A549 (cell line): ENCODE measurements around the gene SYT8. TPM values are rescaled to one million over a fixed set of nuclear protein-coding genes. Genes with fewer than 3 reads are reported as not detected.
A peak's percentile ranks its signal among the peaks of the same experiment; 100 is the strongest.

Experiments used
- ATAC-seq, 2 experiments: fragments of 200-7000 bp in 1 of 2; fragments of >200 bp in 1 of 2; cut with Nextera tagmentation in 1 of 2; cut with Tn5 transposase in 1 of 2; 3 replicates each; pipeline versions ENCODE4 v1.8.0 to v1.9.1; 2018 to 2020; ENCODE audit warnings: mild to moderate bottlenecking in 1 of 2, moderate library complexity in 1 of 2
- CTCF ChIA-PET: fragments of 300-600 bp; sonication (Branson Sonifier 250); formaldehyde crosslinking; extraction: SDS; loops from one replicate; lab custom pipeline; 2021; ENCODE audit warnings: antibody characterized with exemption, inconsistent platforms; lab: Yijun Ruan, JAX
- POLR2A ChIA-PET: fragments of 350-600 bp; formaldehyde crosslinking; extraction: SDS; loops from one replicate; lab custom pipeline; 2021; ENCODE audit warnings: antibody characterized with exemption, inconsistent platforms; lab: Yijun Ruan, JAX
- DNase-seq, 2 experiments: peaks; one replicate each; pipeline versions ENCODE4 v3.0.0 to v3.0.0-alpha.2; 2011 to 2016; ENCODE audit warnings: low read depth in 1 of 2, low spot score in 1 of 2
- FAIRE-seq: peaks from 2 replicates; lab custom pipeline; 2011; peaks lifted over from hg19 to GRCh38; lab: Jason Lieb, UNC
- H3K27ac ChIP-seq, 2 experiments: fragments of >200 bp; sonication (Bioruptor Twin); formaldehyde crosslinking; 3 replicates each; pipeline ENCODE4 v1.5.1; 2016 to 2017
- H3K4me1 ChIP-seq: fragments of >200 bp; sonication (Bioruptor Twin); formaldehyde crosslinking; 3 replicates; pipeline ENCODE4 v1.6.1; 2016
- H3K4me2 ChIP-seq: fragments of >200 bp; sonication (Bioruptor Twin); formaldehyde crosslinking; 3 replicates; pipeline ENCODE4 v1.6.1; 2016
- H3K4me3 ChIP-seq: fragments of >200 bp; sonication (Bioruptor Twin); formaldehyde crosslinking; 3 replicates; pipeline ENCODE4 v1.5.1; 2016
- H3K9me3 ChIP-seq: fragments of >200 bp; sonication (Bioruptor Twin); formaldehyde crosslinking; 3 replicates; pipeline ENCODE4 v1.6.1; 2016
- E2F6 ChIP-seq: IDR thresholded peaks from 2 replicates; pipeline ENCODE4 v1.6.1; 2012; ENCODE audit warnings: low read depth, borderline replicate concordance
- EHF ChIP-seq: fragments of 250-450 bp; sonication (Bioruptor Pico); IDR thresholded peaks from 2 replicates; pipeline ENCODE4 v1.5.0; 2020; ENCODE audit warnings: mild to moderate bottlenecking
- FOSB ChIP-seq: fragments of 250-450 bp; sonication (Bioruptor Pico); IDR thresholded peaks from 2 replicates; pipeline ENCODE4 v1.5.0; 2020; ENCODE audit warnings: mild to moderate bottlenecking, moderate library complexity
- FOSL2 ChIP-seq, 2 experiments: fragments of 450-650 bp in 1 of 2; fragments of >200 bp in 1 of 2; sonication (Bioruptor Twin) in 1 of 2; formaldehyde crosslinking; IDR thresholded peaks; 2 replicates each; pipeline versions ENCODE4 v1.5.0 to v1.6.1; 2016 to 2020; ENCODE audit warnings: mild to moderate bottlenecking in 1 of 2, moderate library complexity in 1 of 2
- HEYL ChIP-seq: fragments of 250-450 bp; sonication (Bioruptor Pico); IDR thresholded peaks from 2 replicates; pipeline ENCODE4 v1.8.0; 2021; ENCODE audit warnings: mild to moderate bottlenecking, moderate library complexity
- JUNB ChIP-seq: fragments of >200 bp; sonication (Bioruptor Twin); formaldehyde crosslinking; IDR thresholded peaks from 2 replicates; pipeline ENCODE4 v1.6.1; 2016
- KDM5A ChIP-seq: fragments of 200-600 bp; sonication (generic); IDR thresholded peaks from 2 replicates; pipeline ENCODE4 v1.6.1; 2016; ENCODE audit warnings: antibody characterized with exemption, mild to moderate bottlenecking
- MAFK ChIP-seq: fragments of 450-650 bp; IDR thresholded peaks from 2 replicates; pipeline ENCODE4 v1.6.1; 2014; ENCODE audit not compliant: partially characterized antibody
- NPAS2 ChIP-seq: fragments of 250-450 bp; sonication (Bioruptor Pico); IDR thresholded peaks from 2 replicates; pipeline ENCODE4 v1.8.0; 2022; ENCODE audit warnings: mild to moderate bottlenecking, moderate library complexity, borderline replicate concordance
- NR3C1 ChIP-seq: fragments of >200 bp; sonication (Bioruptor Twin); formaldehyde crosslinking; IDR thresholded peaks from 3 replicates; pipeline ENCODE4 v1.6.1; 2017
- PBX3 ChIP-seq: IDR thresholded peaks from 2 replicates; pipeline ENCODE4 v1.6.1; 2012
- POLR2AphosphoS2 ChIP-seq: conservative IDR thresholded peaks from 2 replicates; pipeline ENCODE4 v1.6.1; 2012; ENCODE audit warnings: low read length, improper control_type of control experiment, inconsistent platforms
- TFCP2L1 ChIP-seq: fragments of 250-450 bp; sonication (Bioruptor Pico); IDR thresholded peaks from 2 replicates; pipeline ENCODE4 v1.5.0; 2021; ENCODE audit warnings: mild to moderate bottlenecking
- TP53 ChIP-seq: fragments of 250-450 bp; sonication (Bioruptor Pico); IDR thresholded peaks from 2 replicates; pipeline ENCODE4 v1.5.0; 2021; ENCODE audit warnings: mild to moderate bottlenecking, moderate library complexity
- USF2 ChIP-seq: fragments of 450-650 bp; IDR thresholded peaks from 2 replicates; pipeline ENCODE4 v1.6.1; 2014; ENCODE audit warnings: antibody characterized with exemption
- ZC3H11A ChIP-seq: fragments of 450-650 bp; IDR thresholded peaks from 2 replicates; pipeline ENCODE4 v1.6.1; 2014; ENCODE audit warnings: antibody characterized with exemption, mild to moderate bottlenecking
- ZFP36 ChIP-seq: fragments of 450-650 bp; IDR thresholded peaks from 2 replicates; pipeline ENCODE4 v1.6.1; 2014; ENCODE audit warnings: borderline replicate concordance; ENCODE audit not compliant: partially characterized antibody
- ZNF302 ChIP-seq: fragments of 250-450 bp; sonication (Bioruptor Pico); IDR thresholded peaks from 2 replicates; pipeline ENCODE4 v1.9.0; 2021; ENCODE audit warnings: inconsistent platforms, mild to moderate bottlenecking, moderate library complexity
- WGBS: methylation state at CpG from one replicate; pipeline ENCODE4 v1.1.6; 2017; ENCODE audit errors: missing lambda C conversion rate; 5-methylcytosine and 5-hydroxymethylcytosine counted together
- polyA plus RNA-seq, 4 experiments: library from polyadenylated mRNA; depleted of rRNA in 3 of 4; stranded (reverse); fragments of >200 nt; fragmentation: RNase III in 1 of 4; extraction: RNeasy Plus Mini Kit Qiagen cat#74134 plus additional on column Dnase treatment in 1 of 4; gene quantifications; 2 replicates in 3 of 4; 3 replicates in 1 of 4; pipeline ENCODE4 v1.2.3, GENCODE V29; 2011 to 2017
- TF ChIP-seq, protein P1 (sequence below): fragments of 200-600 bp; sonication (generic); IDR thresholded peaks from 2 replicates; pipeline ENCODE4 v1.6.1; 2016; ENCODE audit warnings: antibody characterized with exemption, mild to moderate bottlenecking, moderate library complexity
- TF ChIP-seq, protein P2 (sequence below): fragments of 150-350 bp; IDR thresholded peaks from 2 replicates; pipeline ENCODE4 v1.6.1; 2014; ENCODE audit warnings: low read depth, mild to moderate bottlenecking, low read length

Gene SYT8
- polyA plus RNA-seq, 2 of the 4 experiments (the other 2 are of a cell fraction) = 0.25 TPM; not detected in 1

DNA sequence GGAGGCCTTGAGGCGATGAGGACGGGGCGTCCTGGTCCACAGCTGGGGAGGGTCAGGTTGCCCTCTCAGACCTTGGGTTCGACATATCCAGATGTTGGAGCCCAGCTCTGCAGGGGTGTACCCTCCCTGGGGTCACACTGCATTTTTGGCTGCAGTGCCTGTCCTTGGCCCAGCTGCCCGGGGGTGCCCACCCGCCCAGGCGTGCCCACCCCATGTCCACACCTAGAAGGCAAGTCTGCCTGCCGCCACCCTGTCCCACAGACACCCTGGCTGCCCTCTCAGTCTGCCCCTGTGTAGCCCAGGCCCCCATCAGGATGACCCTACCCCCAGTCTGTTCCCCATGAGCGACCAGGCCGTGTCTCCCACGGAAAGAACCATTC is 21.1 kb downstream of the SYT8 start:
- Histone ChIP-seq H3K4me2 (no peak overlapping the region), H3K27ac (peak overlapping the region in 1 of 2 experiments; percentile 30; a peak in 1 of 6 replicates), H3K4me1 (no peaks in the 10 kb centered on the region), H3K9me3 (no peaks in the 10 kb centered on the region), H3K4me3 (no peak overlapping the region)
- DNase-seq = no peak
- ChIA-PET POLR2A (no interaction called here), CTCF (interaction anchor here (1.0 to 14.5 kb wide), 11 partner anchors 8 to 296 kb away, joined by 3 to 174 read pairs (median 7); partner anchors contain the start of genes SYT8 and TNNI2)
- 76% methylated on average over 7 of the region's 11 CpGs for WGBS
- TF ChIP-seq JUNB (no peak), MAFK (no peak), NR3C1 (no peak), NPAS2 (no peak)
- ATAC-seq = no peak
- no peak for FAIRE-seq

DNA sequence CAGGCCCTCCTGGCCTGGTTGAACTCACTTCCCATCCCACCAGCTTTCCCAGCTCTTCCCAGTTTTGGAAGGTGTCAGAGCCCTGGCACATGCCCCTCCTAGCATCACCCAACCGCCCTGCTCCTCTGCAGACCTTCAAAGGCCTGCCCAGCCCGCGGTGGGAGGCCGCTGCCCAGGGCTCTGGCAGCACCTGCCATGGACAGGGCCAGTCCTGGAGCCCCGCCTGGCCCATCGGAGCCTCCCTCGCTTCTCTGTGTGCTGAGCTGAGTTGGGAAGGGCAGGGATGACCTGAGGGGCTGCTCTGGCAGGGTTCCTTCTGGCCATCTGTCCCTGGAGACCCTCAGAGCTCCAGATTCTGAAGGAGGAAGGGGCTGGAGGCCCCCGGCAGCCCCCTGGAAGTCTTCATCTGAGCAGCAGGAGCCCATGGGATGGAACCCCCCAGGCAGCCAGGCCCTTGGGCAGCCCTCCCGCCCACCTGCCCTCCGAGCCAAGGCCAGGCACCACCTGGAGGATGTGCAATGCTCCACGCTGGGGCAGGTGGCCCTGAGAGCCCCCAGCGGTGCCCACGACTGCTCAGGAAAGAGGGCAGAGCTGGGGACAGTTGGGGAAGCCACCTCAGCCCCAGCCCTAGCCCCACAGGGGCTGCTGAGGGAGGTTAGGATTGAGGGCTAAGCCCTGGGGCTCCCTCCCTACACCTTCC is 21.7 kb downstream of the SYT8 start:
- Histone ChIP-seq H3K9me3 (no peaks in the 10 kb centered on the region), H3K27ac (peak overlapping the region in 1 of 2 experiments; percentile 30; a peak in 1 of 6 replicates), H3K4me1 (no peaks in the 10 kb centered on the region), H3K4me3 (no peak overlapping the region), H3K4me2 (no peak overlapping the region)
- WGBS = 86% methylated on average over 5 of the region's 13 CpGs
- ATAC-seq = no peak
- no peak for FAIRE-seq
- no peak for DNase-seq
- POLR2A ChIA-PET = no interaction called here
- TF ChIP-seq POLR2AphosphoS2 (no peak), ZC3H11A (no peak), EHF (CRISPR knock-in tag) (no peak)
- TF ChIP-seq, protein P1, sequence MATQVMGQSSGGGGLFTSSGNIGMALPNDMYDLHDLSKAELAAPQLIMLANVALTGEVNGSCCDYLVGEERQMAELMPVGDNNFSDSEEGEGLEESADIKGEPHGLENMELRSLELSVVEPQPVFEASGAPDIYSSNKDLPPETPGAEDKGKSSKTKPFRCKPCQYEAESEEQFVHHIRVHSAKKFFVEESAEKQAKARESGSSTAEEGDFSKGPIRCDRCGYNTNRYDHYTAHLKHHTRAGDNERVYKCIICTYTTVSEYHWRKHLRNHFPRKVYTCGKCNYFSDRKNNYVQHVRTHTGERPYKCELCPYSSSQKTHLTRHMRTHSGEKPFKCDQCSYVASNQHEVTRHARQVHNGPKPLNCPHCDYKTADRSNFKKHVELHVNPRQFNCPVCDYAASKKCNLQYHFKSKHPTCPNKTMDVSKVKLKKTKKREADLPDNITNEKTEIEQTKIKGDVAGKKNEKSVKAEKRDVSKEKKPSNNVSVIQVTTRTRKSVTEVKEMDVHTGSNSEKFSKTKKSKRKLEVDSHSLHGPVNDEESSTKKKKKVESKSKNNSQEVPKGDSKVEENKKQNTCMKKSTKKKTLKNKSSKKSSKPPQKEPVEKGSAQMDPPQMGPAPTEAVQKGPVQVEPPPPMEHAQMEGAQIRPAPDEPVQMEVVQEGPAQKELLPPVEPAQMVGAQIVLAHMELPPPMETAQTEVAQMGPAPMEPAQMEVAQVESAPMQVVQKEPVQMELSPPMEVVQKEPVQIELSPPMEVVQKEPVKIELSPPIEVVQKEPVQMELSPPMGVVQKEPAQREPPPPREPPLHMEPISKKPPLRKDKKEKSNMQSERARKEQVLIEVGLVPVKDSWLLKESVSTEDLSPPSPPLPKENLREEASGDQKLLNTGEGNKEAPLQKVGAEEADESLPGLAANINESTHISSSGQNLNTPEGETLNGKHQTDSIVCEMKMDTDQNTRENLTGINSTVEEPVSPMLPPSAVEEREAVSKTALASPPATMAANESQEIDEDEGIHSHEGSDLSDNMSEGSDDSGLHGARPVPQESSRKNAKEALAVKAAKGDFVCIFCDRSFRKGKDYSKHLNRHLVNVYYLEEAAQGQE = no peak
- CTCF ChIA-PET = interaction anchor here (1.0 to 14.5 kb wide), 12 partner anchors 9 to 295 kb away, joined by 3 to 174 read pairs (median 7); partner anchors contain the start of genes SYT8 and TNNI2

GRCh38 chr11:1857064-1857463 is 22.3 kb downstream of the SYT8 start:
- H3K4me3 ChIP-seq = no peak overlapping the region
- TF ChIP-seq ZNF302 (CRISPR knock-in tag) (no peak), USF2 (no peak), PBX3 (no peak), ZFP36 (no peak), TFCP2L1 (no peak), FOSL2 (IDR thresholded peaks at IDR 0.05) (no peak), FOSL2 (CRISPR knock-in tag; IDR thresholded peaks at IDR 0.05) (no peak), KDM5A (no peak), E2F6 (no peak), FOSB (CRISPR knock-in tag) (no peak), HEYL (CRISPR knock-in tag) (no peak), TP53 (CRISPR knock-in tag) (no peak)
- TF ChIP-seq, protein P2, sequence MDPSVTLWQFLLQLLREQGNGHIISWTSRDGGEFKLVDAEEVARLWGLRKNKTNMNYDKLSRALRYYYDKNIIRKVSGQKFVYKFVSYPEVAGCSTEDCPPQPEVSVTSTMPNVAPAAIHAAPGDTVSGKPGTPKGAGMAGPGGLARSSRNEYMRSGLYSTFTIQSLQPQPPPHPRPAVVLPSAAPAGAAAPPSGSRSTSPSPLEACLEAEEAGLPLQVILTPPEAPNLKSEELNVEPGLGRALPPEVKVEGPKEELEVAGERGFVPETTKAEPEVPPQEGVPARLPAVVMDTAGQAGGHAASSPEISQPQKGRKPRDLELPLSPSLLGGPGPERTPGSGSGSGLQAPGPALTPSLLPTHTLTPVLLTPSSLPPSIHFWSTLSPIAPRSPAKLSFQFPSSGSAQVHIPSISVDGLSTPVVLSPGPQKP = no peak
- TF ChIP-seq, protein P1 = no peak
- H3K4me2 ChIP-seq = no peak overlapping the region
- ChIA-PET POLR2A (no interaction called here), CTCF (interaction anchor here (1.0 to 14.5 kb wide), 10 partner anchors 9 to 294 kb away, joined by 3 to 174 read pairs (median 8); partner anchors contain the start of genes SYT8 and TNNI2)
- H3K27ac ChIP-seq = no peak overlapping the region
- H3K9me3 ChIP-seq = no peaks in the 10 kb centered on the region
- WGBS = 78% methylated on average over 6 of the region's 11 CpGs
- peaks cover under 1% of the 10 kb centered on the region; the same call in 2 of the 3 replicates for H3K4me1 ChIP-seq
- FAIRE-seq = no peak
- DNase-seq = no peak
- ATAC-seq = no peak
